HCT116 (cell line): Measurements from ENCODE around the gene OSBPL1A.

Source experiments
- CTCF ChIP-seq, 3 experiments: fragments of 200-600 bp in 1 of 3; sonication (generic) in 1 of 3; IDR thresholded peaks in 2 of 3; conservative IDR thresholded peaks in 1 of 3; 2 replicates each; pipeline ENCODE4 v1.5.1; 2012 to 2017; ENCODE audit warnings: low read depth in 2 of 3, low read length in 2 of 3, antibody characterized with exemption in 1 of 3, borderline replicate concordance in 1 of 3, control low read depth in 1 of 3, mild to moderate bottlenecking in 1 of 3, mixed read lengths in 1 of 3, mixed run types in 1 of 3, moderate library complexity in 1 of 3; ENCODE audit not compliant: insufficient read depth in 1 of 3
- POLR2A ChIP-seq: IDR thresholded peaks from 2 replicates; pipeline ENCODE4 v1.7.0; 2011; ENCODE audit warnings: borderline replicate concordance; ENCODE audit not compliant: insufficient read depth, insufficient read length; ENCODE audit errors: extremely low read depth

- TF ChIP-seq CTCF (IDR thresholded peaks at IDR 0.05 in 2 of 3, conservative IDR thresholded peaks at IDR 0.05 in 1 of 3; ENCODE audit: borderline replicate concordance in 1 of 3, insufficient read depth in 1 of 3, low read depth in 2 of 3, low read length in 2 of 3) (no peak), POLR2A (no peak)
These were observed 17.4 kb downstream of the OSBPL1A start for GRCh38 chr18:24380163-24380747.
